ENCODE measurements around the gene MPZL1.

DNA sequence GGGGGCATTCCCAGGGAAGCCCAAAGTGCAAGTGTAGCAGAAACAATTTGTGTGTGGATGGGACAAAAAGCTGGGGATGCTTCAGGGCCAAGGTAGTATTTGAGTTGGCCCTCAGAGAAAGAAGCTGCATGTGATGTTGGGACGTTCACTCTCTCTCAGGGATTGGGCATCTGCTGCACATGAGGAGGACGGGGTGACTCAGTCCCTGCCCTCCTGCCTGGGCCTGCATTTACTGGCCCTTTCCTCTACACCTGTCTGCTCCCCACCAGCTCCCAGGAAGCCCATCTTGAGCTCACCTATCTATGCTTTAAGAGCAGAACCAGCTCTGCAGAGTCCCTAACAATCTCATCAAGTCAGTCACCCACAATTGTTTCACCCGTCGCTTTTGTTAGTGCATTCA lies 23.5 kb upstream of the MPZL1 start:
- TF ChIP-seq, protein P1, sequence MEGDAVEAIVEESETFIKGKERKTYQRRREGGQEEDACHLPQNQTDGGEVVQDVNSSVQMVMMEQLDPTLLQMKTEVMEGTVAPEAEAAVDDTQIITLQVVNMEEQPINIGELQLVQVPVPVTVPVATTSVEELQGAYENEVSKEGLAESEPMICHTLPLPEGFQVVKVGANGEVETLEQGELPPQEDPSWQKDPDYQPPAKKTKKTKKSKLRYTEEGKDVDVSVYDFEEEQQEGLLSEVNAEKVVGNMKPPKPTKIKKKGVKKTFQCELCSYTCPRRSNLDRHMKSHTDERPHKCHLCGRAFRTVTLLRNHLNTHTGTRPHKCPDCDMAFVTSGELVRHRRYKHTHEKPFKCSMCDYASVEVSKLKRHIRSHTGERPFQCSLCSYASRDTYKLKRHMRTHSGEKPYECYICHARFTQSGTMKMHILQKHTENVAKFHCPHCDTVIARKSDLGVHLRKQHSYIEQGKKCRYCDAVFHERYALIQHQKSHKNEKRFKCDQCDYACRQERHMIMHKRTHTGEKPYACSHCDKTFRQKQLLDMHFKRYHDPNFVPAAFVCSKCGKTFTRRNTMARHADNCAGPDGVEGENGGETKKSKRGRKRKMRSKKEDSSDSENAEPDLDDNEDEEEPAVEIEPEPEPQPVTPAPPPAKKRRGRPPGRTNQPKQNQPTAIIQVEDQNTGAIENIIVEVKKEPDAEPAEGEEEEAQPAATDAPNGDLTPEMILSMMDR (IDR thresholded peaks at IDR 0.05; ENCODE audit: borderline replicate concordance, extremely low read depth, low read length, poor library complexity, severe bottlenecking), result no peak
- TF ChIP-seq EZH2 (IDR thresholded peaks at IDR 0.05; ENCODE audit: borderline replicate concordance, low read depth, low read length, severe bottlenecking), result no peak

All from DND-41 (cell line).